Measurements from ENCODE around the gene CRADD.

GRCh38 chr12:93713060-93713459 is 35.9 kb downstream of the CRADD start:
- TF ChIP-seq POLR2A (IDR thresholded peaks at IDR 0.05) (no peak), CTCF (IDR thresholded peaks at IDR 0.05) (no peak)
